Stimulated activated CD8-positive, alpha-beta memory T cell treated with anti-CD3 and anti-CD28 coated beads, Interleukin-15, amount 100 ng/mL, for 1 hour (primary cell): ENCODE measurements around the gene VWA3B.

Source experiments
- DNase-seq: peaks from one replicate; pipeline ENCODE4 v3.0.0-alpha.2; 2020; ENCODE audit warnings: low read depth

The VWA3B gene

DNA sequence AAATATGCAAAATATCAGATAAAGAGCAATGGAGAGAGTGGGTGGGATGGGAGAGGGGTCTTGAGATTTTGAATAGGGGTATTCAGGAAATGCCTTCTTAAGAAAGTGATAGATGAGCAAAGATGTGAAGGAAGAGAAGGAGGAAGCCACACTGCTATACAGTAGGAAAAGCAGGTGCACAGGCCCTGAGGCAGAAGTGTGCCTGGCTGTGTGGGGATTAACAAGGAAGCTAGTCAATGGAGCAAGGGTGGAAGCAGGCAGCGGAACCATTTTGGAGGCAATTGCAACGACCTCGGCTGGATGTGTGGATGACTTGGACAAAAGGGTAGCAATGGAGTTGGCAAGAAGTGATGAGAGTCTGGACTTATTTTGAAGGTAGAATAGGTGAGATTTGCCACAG lies 248.3 kb downstream of the VWA3B start:
- DNase-seq, result no peak

DNA sequence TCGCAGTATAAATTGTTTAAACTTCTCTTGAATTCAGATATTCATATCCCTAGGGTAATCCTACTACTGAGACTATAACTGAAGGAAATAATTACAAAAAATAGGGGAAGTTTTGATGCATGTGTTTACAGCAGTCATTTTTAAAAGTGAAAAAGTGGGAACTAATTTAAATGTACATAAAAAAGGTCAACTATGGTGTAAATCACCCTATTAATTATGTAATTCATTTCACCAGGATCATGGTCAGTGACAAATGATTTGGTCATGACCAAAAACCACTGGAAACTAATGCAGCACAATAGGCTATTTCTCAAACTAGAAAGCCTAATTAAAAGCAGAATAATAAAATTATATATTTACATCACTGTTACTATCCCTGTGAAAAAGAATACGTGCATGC lies 254.3 kb downstream of the VWA3B start:
- DNase-seq, result no peak

DNA sequence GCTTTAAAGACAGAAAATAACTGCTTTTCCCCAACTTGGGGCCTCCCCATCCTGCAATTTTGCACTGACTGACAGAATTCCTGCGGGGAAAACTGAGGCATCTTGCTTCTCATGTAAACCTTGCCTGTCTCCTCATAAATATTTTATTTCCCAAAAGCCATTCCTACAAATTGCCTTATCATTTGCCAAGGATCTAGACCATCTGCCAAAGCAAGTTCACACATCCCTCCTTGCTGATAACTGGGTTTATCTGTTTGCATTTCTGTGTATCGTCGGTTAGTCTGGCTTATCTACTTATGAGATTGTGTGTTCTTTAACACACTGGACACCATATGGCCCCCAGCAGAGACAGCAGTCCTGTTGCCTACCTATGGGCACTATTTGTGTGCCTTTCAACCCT lies 256.3 kb downstream of the VWA3B start:
- DNase-seq, result no peak

DNA sequence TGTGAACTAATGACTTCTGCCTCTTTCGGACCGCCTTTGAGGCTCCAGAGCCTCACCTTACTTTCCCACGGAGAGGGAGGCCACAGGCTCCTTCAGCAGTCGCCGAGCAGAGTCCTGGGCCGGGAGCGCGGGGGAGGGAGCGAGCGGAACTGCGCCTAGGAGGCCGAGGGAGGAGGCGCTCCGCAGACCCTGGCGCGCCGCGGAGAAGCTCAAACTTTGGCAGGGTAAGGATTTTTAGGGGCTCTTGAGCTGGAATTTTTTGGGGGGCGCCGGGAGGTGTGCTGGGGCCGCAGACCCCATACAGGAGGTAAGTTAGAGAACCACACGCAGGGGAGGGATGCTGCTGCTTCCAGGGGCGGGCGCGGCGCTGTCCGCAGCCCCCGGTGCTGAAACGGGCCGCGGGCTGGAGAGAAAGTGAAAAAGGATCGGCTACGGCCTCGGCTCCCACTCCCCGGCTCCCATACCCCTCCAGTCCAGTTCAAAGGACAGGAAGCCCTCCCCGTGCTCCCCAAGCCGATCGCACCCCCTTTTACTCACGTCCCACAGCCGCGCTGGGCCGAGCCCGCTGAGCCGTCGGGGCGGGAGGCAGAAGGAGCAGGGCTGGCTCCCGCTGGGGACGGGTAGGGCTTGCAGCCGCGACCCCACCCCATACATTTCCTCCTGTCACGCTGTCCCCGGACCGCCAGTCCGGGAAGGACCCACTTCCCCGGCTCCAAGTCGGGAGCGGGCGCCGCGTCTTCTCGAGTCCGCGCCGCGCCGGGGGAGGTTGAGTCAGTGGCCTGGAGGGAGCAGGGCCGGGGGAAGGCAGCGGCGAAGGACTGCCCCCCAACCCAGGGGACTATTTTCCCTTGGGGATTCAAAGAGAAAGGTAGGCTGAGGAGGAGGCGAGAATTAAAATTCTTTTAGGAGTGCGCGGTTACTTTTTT lies 259.6 kb downstream of the VWA3B start, which contains the start of gene CNGA3:
TSS of gene CNGA3 (plus strand) at position 146 of the 926 bp plus-strand sequence. CDS start 23,520 bp downstream, outside the sequence.
- DNase-seq, result no peak

DNA sequence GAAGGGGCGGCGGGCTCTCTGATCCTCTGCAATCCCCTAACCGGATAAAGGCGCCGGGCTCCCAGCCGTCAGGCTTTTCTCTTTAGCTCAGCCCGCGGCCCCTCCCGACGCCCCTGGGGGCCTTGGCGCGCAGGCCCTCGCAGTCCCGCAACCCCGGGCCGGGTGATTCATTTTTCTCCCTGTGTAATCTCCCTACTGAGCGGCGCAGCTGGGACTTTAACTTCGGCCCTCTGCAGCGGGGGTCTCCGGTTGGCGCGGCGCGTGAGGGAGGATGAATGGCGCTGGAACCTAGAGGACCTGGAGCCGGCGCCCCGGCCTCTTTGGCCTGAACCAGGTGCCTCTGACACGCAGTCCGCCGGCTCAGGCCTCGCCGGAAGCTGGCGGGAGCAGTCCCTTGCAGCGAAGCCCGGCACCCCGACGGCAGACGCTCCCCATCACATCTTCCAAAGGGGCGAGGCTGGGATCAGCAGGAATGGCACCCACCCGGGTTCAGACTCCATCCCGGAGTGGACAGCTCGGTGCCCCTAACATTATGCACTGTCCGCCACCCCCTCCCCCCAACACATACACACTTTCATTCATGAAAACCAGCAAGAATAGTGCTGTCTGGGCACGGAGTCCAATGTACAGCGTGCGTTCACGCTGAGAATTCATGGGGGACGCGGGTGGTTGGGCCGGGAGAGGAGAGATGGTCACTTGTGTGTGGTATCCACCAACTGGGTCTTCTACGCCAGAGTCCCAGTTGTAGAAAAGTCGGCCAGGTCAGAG lies 260.5 kb downstream of the VWA3B start:
- DNase-seq, result no peak

DNA sequence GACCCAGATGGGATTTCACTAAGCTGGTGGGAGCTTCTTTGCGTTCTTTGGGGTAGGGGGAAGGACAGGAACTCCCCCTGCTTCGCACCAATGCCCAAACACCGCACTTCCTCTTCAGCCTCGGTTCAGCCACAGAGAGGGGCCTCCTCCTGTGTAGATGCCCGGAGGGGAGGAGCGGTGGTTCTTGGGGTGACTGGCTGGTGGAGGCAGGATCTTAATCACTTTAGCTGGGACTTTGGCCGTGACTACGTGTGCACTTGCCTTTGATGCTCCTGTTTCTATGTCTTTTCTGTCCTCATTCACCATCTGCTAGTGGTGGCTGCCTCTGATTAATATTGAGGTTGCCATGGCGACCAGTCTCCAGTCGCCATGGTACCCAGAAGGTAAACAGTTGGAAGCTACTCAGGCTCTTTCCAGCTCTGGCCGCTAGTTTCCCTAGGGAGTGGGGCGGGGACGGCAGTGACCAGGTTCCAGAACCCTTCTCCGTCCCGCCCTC lies 261.1 kb downstream of the VWA3B start:
- no peak for DNase-seq

DNA sequence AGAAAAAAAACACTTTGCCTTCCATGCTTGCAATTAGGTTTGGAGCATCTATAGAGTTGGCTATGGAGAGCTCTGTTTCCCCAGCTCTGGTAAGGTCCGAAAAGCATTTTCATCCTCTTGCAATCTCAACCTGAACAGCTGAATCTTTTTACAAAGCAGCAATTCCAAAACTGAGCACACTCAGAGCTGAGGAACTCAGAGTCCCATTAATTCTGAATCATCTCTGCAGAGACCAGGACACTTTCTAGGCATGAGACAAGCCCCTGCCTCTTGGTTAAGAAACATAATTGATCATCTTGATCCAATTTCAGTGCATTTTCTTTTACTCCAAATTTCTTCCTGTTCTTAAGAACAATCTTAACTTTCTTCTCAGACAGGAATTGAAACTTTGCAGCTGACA lies 263.4 kb downstream of the VWA3B start:
- no peak for DNase-seq

DNA sequence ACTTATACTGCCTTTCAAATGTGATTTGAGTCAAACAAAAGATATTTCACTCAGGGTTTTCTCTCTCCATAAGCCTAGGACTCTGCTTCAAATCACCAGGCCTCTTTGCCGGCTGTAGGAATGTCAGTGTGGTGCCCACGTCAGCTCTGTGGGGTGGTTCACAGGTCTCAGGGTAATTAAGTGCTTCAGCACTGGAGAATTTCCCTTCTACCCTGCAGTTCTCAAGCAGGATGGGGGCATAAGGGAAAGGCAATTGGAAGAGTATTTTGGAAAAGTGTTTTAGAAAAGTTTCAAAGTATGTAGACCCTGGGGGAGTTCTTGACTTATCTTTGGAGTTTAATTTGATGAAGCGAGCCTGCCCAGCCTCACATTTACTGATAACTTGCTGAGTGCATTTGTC lies 268.9 kb downstream of the VWA3B start:
- no peak for DNase-seq

DNA sequence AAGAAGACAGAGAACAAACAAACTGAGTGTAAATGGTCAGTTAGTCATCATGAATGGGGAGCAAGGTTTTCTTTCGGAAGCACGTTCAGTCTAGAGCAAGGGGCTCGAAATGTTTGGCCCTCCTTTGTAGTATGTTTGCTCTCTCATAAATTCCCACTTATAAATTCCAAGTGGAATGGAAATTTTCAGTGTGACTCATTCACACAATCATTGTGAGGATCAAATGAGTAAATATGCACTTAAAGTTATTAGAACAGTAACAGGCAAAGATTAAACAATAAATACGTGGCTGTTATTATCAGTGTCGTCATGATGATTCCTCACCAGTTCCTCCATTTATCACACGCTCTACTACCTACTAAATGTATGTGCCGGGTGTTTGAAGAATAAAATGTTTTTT lies 269.8 kb downstream of the VWA3B start:
- no peak for DNase-seq

DNA sequence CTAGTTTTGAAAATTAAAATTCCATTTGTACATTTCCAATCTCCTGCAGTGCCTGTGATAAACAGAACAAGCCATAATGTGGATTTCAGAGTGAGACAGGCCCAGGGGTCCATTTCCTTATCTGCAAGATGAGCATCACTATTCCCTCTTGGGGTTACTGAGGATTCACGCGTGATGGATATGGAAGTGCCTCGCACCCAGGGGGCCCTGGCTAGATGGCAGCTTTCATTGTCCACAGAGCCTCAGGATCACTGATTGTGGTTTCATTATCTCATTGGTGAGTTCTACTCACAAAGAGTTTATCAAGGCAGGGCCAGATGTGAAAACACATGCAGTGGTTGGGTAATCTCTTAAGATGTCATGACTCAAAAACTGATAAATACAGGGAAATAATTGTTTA lies 270.9 kb downstream of the VWA3B start:
- no peak for DNase-seq

DNA sequence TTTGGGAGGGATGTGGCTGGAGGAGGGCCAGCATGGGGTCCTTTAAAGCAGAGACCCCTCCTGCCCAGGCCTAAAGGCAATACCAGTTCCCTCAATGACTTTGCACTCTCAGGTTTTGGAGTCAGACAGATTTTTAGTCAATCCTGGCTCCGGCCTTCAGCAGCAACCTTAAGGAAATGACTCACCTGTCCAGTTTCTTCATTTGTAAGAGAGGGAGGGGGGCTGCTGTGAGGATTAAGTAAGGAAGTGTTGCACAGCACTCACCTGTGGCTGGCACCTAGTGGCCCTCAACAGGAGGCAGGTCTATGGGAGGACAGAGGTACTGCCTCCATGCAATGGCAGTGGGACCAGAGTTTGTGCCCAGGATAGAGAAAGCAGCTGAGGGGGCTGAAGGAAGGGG lies 273.0 kb downstream of the VWA3B start:
- no peak for DNase-seq
